Breast epithelium (tissue), 3 donors: ENCODE data around the gene UNC5CL.

Experiments used
- CTCF ChIP-seq, 3 donors: fragments of 450-650 bp; IDR thresholded peaks; one replicate each; pipeline ENCODE4 v1.5.1; 2016 to 2017; ENCODE audit warnings: antibody characterized with exemption in 3 of 3, mild to moderate bottlenecking in 3 of 3, moderate library complexity in 3 of 3
- POLR2A ChIP-seq: fragments of 450-650 bp; IDR thresholded peaks from one replicate; pipeline ENCODE4 v1.6.1; 2016; ENCODE audit warnings: antibody characterized with exemption, mild to moderate bottlenecking, moderate library complexity

GRCh38 chr6:41075651-41076626, 36.9 kb upstream of the UNC5CL start:
- TF ChIP-seq CTCF (IDR thresholded peaks at IDR 0.05) (no peak), POLR2A (no peak)
